ENCODE results near the gene SCAANT1.

Gene SCAANT1

GRCh38 chr3:63908081-63908736, 4.0 kb downstream of the SCAANT1 start:
- DNase-seq (ENCODE audit: low read depth, low spot score), result no peak
- no peak overlapping the region for H3K27ac ChIP-seq

- H3K27ac ChIP-seq, result no peak overlapping the region
- DNase-seq (ENCODE audit: low read depth, low spot score), result no peak
Measured at GRCh38 chr3:63905731-63906620, 6.2 kb downstream of the SCAANT1 start.

DNA sequence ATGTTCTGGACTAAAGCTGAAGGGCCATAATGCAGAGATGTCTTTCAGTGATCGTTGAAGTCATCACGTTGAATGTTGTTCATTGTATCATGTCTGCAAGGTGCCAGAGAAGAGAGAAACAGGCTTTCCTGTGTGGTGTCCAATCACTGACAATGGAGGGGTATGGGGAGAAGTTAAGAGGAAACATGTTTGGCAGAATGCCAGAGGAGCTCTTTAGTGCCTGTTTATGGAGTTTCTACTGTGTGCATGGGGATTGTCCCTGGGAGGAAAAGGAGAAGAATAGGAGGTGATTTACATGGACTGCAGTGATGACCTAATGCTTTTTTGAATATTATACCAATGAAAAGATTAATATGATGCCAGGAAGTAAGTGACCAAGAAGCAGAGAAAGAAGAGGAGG, 11.7 kb downstream of the SCAANT1 start:
- no peak overlapping the region for H3K27ac ChIP-seq
- no peak for DNase-seq (ENCODE audit: low read depth, low spot score)

DNA sequence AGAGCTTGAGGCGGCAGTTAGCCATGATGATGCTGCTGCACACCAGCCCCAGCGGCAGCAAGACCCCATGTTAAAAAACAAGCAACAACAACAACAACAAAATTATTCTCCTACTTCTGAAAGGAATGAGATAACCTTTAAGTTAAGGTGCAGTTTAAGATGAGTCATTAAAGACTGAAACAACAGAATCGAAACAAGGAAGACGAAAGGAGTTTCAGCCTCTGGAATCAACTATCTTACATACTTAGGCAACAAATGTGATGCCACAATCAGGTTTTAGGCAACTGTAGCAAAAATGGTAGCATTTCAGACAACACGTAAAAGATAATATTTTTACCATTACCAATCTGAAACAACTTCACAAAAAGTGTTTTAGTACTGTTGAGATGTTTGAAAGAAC, 12.2 kb downstream of the SCAANT1 start:
- no peak overlapping the region for H3K27ac ChIP-seq

GRCh38 chr3:63896332-63897030, 15.7 kb downstream of the SCAANT1 start:
- no peak overlapping the region for H3K27ac ChIP-seq
- DNase-seq (ENCODE audit: low read depth, low spot score), result no peak

More for the DNA sequence above, 12.2 kb downstream of the SCAANT1 start:
- no peak for DNase-seq (ENCODE audit: low read depth, low spot score)

GRCh38 chr3:63895422-63896189, 16.6 kb downstream of the SCAANT1 start:
- H3K27ac ChIP-seq, result no peak overlapping the region

DNA sequence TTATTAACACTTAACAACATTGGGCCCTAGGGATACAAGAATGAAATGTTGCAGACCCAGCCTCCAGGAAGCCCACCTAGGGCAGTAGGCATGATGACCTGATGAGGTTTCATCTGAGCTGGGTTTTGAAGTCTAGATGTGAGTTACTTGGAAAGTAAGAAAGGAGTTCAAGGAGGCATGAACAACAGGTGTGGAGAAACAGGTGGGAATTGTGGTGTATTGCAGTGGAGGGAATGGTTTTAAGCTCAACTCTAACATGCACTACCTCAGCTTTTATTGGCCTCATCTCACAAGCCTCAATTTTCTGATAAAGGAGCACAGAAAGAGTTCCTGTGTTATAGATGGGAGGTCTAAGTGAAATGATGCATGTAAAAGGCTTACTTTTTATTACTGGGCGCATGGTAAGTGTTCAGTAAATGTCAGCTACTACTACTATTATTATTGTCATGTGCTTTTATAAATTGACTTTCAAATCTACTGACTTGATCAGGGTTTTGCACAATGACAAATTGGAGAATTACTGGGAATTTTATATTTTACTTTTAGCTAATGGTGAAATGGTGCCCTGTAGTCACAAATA, 19.3 kb downstream of the SCAANT1 start:
- DNase-seq (ENCODE audit: low read depth, low spot score), result no peak
- no peak overlapping the region for H3K27ac ChIP-seq

More at GRCh38 chr3:63895422-63896189, 16.6 kb downstream of the SCAANT1 start:
- no peak for DNase-seq (ENCODE audit: low read depth, low spot score)

GRCh38 chr3:63891518-63891917, 20.7 kb downstream of the SCAANT1 start:
- no peak overlapping the region for H3K27ac ChIP-seq
- no peak for DNase-seq (ENCODE audit: low read depth, low spot score)

GRCh38 chr3:63886858-63887257, 25.3 kb downstream of the SCAANT1 start:
- DNase-seq (ENCODE audit: low read depth, low spot score), result no peak
- no peak overlapping the region for H3K27ac ChIP-seq

DNA sequence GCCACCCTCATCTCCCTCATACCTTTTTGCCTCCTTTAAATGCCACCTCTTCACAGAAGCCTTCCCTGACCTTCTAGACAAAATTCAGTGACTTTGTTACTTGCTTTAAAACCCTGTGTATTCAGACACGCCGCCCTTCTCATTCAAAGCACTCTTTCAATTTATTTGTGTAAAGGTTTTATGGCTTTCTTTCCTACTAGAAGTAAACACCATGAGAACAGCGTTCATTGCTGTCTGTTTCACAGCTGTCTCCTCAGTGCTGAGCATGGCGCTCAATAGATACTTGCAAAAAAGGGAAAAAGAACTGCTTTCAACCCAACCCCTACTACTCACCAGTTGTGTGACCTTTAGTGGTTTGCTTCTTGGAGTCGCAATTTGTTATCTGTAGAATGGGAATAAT, 31.5 kb downstream of the SCAANT1 start:
- no peak overlapping the region for H3K27ac ChIP-seq

DNA sequence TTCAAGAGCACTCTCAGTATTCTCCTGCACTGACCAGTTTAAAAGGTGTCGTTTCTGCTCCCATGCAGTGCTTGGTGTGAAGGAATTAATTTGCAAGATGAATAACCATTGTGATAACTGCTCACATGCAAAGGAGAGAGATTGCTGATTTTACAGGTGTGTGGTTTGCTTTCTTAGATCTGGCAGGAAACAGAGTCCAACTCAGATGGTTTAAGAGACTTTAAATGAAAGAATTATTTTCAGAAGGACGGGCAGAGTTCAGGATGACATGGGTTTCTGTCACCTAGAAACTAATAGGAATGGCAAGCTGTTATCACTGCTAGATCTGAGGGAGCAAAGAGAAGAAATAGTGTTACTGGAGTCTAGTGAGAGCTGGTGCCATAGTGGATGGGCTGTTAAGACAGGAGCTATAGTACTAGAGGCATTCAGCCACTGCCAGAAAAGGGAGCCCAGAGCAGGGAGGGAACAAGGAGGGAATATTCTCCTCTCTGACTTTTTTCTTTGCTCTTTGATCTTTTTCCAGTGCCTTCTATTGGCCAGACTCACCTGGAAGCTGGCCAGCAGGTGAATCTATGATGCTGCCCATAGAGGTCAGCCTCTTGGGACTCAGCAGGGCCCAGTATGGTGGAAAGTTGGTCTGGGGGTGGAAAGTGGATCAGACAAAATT, 33.7 kb downstream of the SCAANT1 start:
- no peak for DNase-seq (ENCODE audit: low read depth, low spot score)
- no peak overlapping the region for H3K27ac ChIP-seq

More for the DNA sequence above, 31.5 kb downstream of the SCAANT1 start:
- DNase-seq (ENCODE audit: low read depth, low spot score), result no peak

GRCh38 chr3:63877737-63878393, 34.3 kb downstream of the SCAANT1 start:
- no peak overlapping the region for H3K27ac ChIP-seq
- DNase-seq (ENCODE audit: low read depth, low spot score), result no peak

DNA sequence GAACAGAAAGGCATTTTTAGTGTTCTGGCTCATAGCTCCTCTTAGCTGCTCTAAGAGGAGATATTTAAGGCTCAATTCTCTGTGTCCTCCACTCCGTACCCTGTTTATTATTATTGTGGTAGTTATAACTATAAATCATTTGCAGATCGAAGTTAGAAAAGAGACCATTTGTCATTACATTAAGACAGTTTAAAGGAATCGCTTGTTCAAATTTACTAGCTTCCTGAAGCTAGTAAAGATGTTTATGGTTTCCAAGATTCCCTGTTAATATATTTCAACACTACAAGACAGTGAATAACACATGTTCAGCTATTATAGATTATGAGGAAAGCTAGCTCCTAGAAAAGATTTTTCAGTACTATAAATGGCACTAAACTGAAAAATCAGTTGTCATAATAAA, 35.9 kb downstream of the SCAANT1 start:
- no peak for DNase-seq (ENCODE audit: low read depth, low spot score)
- no peak overlapping the region for H3K27ac ChIP-seq

DNA sequence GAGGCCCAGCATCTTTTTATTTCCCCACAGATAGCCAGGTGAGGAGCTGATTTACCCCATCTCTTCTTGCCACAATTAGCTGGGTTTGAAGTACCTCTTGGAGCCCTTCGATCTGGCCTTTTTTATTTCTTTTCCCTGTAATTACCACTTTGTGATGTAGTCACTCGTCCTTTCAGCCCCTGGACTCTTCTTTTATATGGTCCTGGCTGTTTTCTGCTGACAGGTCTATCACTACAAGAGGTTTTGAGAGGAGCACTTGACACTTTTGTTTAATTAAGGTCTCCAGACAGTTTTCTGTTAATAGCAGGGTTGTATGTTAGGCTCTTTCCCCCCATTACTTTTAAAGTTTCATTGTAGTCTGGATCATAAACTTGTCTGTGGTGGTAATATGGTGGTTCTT, 36.7 kb downstream of the SCAANT1 start:
- no peak overlapping the region for H3K27ac ChIP-seq
- no peak for DNase-seq (ENCODE audit: low read depth, low spot score)

- no peak for DNase-seq (ENCODE audit: low read depth, low spot score)
Measured at GRCh38 chr3:63874769-63875168, 37.4 kb downstream of the SCAANT1 start.

GRCh38 chr3:63872135-63872924, 39.9 kb downstream of the SCAANT1 start:
- DNase-seq (ENCODE audit: low read depth, low spot score), result peak; percentile 51
- peak overlapping the region; percentile 22 for H3K27ac ChIP-seq

More at GRCh38 chr3:63874769-63875168, 37.4 kb downstream of the SCAANT1 start:
- H3K27ac ChIP-seq, result no peak overlapping the region

DNA sequence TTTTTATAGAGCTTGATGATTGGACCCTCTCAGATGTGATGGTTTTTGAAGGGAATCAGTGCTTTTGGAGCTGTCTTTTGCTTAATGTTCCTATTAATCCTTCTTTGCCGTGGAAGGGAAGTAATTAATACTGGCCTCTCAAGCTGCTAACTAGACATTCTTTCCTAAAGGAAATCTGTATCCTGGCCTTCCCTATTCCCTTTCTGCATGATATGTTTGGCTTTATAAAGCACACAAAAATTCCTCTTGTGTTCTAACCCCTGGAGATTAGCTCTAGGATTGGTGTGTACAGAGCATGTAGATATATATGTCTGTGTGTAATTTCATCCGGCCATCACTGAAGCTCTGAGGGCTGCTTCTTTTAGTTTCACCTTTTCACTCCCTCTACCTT, 41.6 kb downstream of the SCAANT1 start:
- DNase-seq (ENCODE audit: low read depth, low spot score), result no peak
- H3K27ac ChIP-seq, result no peak overlapping the region
